Activated naive CD4-positive, alpha-beta T cell treated with Interleukin-2 at 50 U/mL for 16 hours (primary cell): ENCODE data around the gene C9orf152.
A peak's percentile ranks its signal among the peaks of the same experiment; 100 is the strongest.
"Not testable (repeated sequence)": the region's sequence is repeated elsewhere in the genome, so short reads cannot be mapped to it uniquely, and the experiment has no call there.

ENCODE experiments used
- DNase-seq: peaks from one replicate; pipeline ENCODE4 v3.0.0-alpha.2; 2020

Gene C9orf152

DNA sequence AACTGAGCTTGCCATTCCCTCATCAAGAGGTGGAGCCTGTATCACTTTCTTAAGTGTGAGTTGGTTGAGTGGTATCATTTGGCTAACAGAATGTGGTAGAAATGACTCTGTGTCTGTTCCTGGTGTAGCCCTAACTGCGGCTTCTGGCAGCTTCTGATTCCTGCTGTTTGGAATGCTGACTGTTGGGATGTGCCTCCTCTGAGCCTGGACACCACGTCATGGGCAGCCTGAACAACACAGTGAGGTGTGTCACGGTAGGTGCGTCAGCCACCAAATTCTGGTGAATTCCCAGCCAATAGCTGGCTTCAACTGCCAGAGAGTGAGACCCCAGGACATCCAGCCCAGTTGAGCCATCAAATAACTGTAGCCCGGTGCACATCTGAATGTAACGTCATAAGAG lies 6.1 kb upstream of the C9orf152 start:
- no peak for DNase-seq

DNA sequence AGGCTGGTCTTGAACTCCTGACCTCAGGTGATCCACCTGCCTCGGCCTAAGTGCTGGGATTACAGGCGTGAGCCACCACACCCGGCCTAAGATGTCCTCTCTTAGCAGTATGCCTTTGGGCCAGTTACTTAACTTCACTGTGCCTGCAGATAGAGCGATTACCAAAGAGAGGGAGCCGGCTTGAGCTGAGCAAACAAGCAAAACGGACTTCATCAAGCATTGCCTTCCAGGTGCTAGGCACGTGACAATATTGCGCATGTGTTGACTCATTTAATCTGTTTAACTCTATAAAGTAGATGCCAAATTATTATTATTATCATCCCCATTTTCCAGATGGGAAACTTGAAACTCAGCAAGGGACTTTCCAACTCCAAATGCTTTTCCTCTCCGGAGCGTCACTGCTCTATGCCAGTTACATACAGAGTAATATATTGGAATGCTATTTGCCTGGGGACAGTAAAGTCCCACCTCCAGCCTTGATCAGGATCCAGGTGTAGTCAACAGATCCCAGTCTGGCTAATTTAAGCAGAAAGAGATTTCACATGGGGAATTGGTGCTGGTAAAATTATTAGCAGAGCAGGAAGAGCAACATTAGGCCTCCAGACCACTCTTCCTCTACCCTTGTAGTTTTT lies 5.6 kb upstream of the C9orf152 start:
- DNase-seq = no peak

DNA sequence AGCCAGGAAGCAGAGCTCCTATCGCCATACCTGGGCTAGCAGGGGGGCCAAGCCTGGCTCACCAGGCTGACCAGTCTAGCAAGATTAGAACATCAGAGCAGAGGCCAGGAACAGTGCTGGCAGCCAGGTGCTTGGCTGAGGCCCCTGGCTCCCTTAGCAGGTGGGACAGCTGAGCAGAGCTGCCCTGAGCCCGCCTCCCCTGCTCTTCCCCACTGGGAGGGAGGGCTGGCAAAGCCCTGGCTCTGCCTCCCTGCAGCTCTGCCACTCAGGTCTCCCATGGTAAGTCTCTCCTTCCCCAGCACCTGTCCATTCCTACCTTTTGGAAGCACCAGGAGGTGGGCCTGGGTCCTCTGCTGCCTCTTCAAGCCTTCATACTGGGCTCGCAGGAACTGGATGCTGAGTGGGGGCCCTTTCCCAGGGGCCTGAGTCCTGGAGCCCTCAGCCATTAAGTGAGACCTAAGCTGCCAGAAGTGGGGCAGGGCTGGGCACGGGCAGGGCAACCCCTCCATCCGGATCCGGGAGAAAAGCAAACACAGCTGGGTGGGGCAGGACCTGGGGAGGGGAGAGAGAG lies 803 bp downstream of the C9orf152 start:
- no peak for DNase-seq

DNA sequence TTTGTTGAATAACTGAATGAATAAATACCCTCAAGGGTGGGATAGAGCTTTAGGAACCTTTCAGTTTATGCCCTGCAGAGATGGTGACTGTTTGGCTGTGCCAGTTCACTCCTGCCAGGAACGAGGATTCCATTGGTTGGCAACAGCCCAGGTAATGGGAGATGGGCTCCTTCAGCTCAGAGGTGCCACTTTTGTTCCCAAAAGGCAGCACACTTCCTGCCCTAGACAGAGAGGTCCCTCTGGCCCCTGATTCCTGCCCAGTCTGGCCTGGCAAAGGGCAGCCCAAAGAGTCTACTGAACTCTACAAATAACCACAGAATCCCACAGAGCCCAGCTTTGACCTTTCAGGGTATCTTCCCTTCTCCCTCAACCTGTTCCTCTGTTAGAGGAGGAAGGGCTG lies 1.6 kb downstream of the C9orf152 start:
- DNase-seq = no peak

DNA sequence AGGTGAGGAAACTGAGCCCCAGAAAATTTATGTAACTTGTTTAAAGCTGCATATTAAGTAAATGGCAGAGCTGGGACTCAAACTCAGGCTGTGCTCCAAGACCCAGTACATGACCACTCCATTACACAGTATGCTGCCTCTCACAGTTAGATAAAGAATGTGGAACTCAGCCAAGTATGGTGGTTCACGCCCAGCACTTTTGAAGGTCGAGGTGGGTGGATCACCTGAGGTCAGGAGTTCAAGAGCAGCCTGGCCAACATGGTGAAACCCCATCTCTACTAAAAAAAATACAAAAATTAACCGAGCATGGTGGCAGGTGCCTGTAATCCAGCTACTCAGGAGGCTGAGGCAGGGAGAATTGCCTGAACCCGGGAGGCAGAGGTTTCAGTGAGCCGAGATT lies 2.3 kb downstream of the C9orf152 start:
- DNase-seq = not testable (repeated sequence)

DNA sequence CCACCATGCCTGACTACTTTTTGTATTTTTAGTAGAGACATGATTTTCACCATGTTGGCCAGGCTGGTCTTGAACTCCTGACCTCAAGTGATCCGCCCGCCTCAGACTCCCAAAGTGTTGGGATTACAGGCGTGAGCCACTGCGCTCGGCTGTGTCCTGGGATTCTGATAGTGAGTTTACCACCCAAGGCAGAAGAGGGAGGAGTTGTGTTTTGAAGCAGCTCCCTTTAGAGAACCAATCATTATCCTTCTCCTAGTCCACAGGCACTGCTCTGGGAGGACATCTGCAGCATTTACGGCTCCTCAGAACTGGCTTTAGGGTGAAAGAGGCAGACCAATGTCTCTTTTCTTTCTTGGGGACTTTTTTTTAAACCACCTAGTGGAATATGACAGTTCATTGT lies 5.7 kb downstream of the C9orf152 start:
- DNase-seq = no peak

DNA sequence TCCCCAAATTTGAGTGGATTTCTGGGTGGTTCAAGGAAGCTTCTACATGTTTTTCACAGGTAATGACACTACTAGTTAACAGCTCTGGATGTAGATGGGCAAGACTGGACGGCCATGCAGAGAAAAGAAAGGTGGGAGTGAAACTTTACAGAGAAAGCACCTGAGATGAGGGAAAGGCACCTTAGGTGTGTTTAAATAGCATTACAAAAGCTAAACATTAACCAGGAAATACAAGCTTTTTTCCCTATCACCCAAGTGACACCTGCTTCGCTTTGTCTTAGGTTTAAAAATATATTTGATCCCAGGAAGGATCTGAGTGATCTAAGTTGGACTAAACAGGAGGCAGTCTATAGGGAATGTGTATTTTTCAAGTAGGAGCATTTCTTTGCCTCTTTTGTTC lies 8.3 kb downstream of the C9orf152 start:
- no peak for DNase-seq

DNA sequence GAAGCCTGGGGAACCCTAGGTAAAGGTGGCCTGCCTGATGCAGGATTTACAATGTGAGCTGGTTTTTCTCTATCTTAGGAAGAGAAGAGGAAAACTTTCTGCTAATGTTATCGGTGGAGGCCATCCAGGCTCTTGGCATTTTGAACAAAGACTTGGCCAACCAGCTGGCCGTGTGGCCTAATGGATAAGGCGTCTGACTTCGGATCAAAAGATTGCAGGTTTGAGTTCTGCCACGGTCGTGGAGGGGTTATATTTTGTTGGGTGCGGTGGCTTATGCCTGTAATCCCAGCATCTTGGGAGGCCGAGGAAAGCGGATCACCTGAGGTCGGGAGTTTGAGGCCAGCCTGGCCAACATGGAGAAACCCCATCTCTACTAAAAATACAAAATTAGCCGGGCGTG lies 9.6 kb downstream of the C9orf152 start:
- no peak for DNase-seq

DNA sequence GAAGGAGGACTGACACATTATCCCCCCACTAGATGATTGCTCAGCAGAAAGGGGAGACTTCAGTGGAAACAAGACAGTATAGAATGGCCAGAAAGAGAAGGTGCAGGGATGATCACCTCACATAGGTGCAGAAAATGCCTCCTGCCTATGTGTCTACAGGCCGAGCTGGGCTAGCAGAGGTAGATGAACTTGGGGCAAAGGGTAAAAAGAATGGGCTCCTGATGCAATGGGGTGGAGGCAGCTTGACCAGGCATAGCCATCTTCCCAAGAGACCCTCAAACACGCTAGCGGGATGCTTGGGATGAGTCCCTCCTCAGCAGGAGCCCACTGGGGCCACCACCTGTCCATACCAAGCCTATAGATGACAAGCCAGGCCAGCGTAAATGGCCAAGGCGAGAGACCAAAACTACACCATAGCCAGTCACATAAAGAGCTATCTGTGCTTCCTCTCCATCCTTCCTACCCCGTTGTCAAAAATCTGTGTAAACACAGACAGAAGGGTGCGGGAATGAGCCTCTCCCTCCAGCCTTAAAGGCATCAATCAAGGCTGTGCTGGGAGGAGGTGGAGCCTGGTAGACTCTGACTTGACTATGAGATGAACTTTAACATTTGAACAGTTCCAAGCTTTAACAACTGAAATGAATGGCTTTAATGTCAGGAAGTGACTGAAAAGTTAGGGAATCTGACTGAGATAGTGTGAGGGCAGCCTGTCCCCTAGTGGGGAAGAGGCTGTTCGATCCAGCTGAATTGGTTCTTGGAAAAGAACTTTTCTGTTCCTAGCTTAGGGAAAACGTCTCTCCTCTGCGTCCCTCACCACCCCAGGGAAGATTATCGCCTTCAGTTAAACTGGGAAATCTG lies 10.4 kb downstream of the C9orf152 start:
- no peak for DNase-seq

DNA sequence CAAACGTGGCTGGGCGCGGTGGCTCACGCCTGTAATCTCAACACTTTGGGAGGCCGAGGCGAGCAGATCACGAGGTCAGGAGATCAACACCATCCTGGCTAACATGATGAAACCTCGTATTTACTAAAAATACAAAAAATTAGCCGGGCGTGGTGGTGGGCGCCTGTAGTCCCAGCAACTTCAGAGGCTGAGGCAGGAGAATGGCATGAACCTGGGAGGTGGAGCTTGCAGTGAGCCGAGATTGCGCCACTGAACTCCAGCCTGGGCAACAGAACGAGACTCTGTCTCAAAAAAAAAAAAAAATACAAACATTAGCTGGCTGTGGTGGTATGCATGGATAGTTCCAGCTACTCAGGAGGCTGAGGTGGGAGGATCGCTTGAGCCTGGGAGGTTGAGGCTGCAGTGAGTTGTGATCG lies 11.9 kb downstream of the C9orf152 start:
- DNase-seq = not testable (repeated sequence)

DNA sequence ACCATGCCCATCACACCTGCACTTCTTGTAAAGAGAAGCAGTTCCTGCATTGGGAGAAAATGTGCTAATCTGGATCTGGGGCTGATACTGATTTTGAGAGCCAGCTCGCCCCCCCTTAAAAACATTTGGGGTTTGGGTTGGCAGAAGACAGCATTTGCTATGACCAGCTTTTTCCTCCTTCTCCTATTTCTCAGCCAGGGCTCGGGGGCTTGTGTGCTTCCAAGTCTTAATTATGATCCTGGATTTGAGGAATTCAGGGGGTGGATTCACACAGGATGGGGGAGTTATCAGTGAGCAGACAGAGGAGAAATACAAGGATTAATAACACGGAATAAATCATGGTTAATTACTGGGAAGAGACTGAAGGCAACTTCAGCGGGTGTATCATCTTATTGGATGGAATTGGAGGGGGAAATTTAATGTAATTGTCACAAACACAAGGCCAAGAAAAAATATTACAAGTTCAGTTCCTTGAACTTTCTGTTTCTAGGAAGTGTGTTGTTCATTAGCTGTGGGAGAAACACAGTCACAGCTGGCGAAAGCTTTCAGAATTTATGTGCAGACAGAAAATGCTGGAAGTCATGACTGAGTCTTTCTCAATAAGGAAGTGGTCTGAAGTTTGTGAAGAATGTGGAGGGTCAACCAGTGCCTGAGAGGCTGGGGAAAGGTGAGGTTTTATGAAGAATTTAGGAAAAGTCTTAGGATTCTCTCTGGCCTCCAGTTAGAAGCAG lies 15.3 kb downstream of the C9orf152 start:
- no peak for DNase-seq

DNA sequence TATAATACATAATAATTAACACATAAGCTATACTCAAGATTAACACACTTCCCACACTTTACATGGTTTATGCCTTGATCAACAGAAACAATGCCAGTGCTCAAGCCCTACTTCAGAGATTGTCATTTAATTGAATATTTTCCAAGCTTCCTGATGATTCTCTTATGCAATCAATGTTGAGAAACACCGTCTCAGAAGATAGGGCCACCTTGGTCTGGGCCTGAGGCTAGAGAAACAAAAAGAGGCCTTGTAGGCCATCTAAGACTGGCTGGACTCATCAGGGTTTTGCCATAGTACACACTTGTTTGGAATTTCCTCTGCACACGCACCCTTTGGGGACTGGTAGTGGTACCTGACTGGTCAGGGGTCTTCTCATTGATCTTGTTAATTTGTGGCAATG lies 16.3 kb downstream of the C9orf152 start:
- DNase-seq = no peak

DNA sequence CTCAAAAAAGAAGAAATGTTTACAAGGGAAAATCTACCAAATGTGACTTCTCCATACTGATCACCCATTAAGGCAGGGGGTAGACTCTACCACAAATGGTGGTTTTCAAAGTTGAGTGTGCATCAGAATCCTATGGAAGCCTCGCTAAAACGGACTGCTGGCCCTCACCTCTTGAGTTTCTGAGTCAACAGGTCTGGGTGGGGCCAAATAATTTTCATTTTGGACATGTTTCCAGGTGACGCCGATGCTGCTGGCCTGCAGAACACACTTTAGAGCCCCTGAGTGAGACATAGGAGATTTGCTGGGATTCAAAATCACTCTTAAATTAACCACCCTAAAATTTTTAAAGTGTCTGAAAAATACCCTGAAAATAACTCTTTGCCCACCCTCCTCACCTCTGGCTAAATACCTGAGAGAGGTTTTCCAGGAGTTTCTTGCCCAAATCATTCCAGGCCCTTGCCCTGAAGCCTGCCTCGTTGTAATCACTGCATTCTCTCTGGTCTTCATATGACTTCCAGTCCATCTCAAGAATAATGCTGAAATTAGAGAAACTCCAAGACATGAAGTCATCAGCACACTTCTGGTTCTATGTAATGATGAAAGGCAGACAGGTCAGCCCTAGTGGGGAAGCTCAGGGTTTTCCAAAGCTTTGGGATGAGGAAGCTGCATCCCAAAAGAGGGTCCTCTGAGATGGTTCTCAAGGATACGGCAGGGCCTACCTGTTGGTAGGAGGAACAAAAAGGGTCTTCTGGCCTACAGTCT lies 18.2 kb downstream of the C9orf152 start:
- DNase-seq = no peak

DNA sequence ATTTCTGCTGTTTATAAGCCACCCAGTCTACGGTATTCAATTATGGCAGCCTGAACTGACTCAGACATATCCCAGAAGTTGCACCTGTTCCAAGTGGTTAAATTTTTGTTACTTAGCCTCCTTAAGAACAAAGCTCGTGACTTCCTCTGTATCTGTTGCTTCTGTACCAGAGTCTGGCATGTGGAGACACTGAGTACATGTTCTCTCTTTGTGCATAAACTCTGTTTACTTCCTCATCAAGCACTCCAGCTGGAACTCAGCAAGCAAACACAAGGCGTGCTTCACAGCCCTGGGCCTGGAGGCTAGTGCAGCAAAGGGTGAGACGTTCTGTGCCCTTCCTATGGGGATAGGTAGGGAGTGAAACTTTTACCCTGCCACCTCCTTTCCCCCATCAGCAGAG lies 19.0 kb downstream of the C9orf152 start:
- DNase-seq = no peak

DNA sequence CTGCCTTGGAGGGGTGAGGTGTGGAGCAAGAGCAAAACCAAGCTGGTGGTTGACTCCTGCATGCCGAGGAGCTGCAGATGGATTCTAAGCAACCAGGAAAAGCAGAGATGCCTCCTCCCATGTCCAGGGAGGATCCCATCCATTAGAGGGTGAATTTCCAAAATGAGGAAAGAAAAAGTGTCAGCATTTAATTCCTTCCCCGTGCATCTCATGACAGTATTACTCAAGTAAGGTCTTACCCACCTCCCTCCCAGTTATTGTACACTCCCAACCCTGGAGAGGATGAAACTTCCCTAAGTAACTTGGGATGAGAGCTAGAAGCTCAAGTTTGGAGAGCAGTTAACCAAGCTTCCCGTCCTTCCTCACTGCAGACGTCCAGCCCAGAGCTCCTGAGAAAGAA lies 19.9 kb downstream of the C9orf152 start:
- DNase-seq = no peak

DNA sequence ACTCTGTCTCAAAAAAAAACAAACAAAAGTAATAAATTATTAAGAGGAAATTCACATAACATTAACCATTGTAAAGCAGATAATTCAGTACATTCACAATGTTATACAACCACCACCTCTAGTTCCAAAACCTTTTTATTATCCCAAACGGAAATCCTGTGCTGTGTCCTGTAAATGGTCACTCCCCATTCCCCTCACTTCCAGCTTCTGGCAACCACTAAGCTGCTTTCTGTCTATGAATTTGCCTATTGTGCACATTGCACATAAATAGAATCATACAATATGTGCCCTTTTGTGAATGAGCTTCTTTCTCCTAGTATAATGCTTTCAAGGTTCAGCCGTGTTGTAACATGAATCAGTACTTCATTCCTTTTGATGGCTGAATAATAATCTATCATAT lies 20.8 kb downstream of the C9orf152 start:
- no peak for DNase-seq

DNA sequence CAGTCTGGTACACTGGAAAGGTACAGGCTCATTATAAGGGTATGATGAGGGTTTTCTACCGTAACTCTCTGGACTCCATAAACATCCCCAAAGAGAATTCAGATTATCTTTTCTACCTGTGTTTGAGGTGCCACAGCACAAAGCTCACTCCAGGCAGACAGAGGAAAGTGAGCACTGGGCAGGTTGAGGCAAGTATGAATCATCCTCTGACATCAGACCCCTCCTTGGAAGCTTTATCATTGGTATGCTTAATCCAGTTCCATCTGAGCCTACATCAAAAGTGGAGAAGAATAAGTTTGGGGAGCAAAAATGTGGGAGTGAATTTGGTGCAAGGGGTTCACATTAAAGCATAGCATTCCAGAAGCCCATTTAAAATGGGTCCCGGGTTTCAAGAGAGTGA lies 21.7 kb downstream of the C9orf152 start:
- DNase-seq = no peak

DNA sequence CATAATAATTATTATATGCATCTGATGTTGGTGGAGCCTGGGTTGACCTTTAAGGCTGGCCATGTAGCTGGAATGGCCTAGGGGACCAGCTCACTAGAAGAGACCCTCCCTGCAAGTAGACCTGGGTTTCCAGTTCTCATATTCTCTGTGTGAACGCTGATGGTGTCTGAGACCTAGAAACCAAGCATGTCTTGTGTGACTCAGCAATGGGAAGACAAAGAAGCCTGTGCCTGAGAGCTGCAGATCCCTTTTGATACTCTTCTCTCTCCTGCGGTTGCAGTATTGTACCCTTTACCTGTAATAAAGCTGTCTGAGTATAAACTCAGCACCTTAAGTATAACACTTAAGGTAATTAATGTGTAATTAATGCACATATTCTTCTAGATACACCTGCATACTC lies 22.2 kb downstream of the C9orf152 start:
- DNase-seq = no peak

DNA sequence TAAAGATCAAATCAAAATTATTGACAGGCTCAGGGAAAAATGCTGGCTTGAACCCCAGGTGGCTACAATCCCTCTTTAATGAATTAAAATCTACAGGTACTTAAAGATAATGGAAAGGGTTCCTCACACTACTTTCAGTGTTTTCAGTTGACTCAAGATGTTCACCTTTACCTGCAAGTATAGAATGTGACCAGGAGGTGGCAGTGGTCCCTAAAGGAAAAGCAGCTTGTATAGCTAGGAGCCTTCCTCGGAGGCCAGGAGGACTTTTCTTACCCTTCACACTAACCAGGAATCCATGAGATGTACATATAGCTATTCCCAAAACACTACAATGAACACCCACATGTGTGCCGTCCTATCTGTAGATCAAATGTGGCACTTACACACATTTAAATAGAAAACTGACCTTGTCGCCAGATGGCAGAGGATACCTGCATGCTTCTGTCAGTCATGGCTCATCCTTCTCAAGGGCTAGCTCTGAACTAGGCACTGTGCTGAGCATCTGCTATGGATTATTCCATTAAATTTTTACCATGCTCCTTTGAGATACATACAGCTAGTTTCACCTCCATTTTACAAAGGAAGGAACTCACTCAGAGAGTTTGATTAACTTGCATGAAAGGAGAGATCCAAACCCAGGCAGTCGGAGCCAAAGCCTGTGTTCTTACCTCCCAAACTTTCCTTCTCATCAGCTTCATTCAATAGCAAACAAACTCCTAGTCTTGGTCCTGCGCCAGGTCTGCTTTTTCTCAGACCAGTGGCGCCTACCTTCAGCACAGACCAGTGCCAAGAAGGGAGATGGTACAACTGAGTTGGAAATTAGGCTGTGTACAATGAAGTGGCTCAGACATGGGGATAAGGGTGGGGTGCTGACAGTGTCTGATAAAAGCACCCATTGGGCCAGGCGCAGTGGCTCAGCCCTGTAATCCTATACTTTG lies 24.5 kb downstream of the C9orf152 start:
- DNase-seq = peak; percentile 42

DNA sequence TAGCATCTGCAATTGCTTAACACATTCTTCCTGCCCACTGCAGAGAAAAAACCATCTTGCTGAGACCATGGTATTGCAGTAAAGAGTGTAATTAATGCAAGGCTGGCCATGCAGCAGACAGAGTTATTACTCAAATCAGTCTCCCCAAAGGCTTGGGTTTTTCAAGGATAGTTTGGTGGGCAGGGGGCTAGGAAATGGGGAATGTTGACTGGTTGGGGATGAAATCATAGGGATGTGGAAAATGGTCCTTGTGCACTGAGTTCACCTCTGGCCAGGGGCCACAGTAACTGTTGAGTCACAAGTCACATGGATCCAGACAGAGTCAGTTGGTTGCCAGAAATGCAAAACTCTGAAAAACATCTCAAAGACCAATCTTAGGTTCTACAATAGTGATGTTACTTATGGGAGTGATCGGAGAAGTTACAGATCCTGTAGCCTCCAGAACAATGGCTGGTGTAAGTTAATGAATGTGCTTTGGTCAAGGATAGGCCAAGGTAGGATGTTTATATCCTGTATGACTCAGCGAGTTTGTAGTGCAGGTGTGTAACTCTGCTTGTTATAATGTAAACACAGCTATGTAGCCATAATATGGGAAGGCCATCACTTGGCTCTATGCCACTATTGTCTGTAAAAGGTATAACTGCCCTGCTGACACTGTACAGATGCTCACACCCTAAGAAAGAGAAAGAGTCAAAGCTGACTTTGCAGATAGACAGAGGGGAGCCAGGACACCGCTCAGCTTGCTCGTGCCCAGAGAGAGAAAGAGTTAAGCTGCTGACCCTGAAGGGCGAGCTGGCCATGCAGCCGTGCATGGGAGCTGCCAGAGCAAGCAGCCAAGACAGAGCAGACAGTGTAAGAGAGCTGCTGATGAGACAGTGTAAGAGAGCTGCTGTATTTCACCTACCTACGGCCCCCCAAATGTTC lies 27.2 kb downstream of the C9orf152 start:
- no peak for DNase-seq

DNA sequence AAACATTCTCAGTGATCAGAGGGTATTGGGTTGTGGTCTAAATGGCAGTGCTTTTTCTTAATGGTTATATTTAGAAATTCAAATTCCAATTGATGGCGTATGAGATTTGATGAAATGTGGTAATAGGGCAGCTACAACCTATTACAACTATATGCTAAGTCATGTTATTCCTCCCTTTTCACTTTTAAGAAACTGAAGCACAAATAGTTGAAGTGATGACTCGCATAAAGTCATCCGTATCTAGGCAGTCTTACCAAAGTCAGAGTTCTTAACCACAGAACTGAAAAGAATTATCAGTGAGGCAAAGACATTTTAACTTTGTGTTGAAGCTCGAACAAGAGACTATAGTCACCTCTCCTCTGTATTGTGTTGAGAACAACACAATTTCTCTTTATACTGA lies 28.2 kb downstream of the C9orf152 start:
- DNase-seq = no peak
